ENCODE measurements around the gene CCNO. TPM values are rescaled to one million over a fixed set of nuclear protein-coding genes. Genes with fewer than 3 reads are reported as not detected.

Gene CCNO
- total and polyA plus RNA-seq, 10 of the 15 experiments (the other 5 are each of a cell fraction or from before 2014, with no cell fraction given), result 0.05 TPM; not detected in 9

GRCh38 chr5:55226934-55227663 is 6.3 kb downstream of the CCNO start, which contains the start of gene MCIDAS:
TSS of gene MCIDAS (minus strand) at chr5:55227315. CDS start at chr5:55227138, 177 bp downstream.
- Histone ChIP-seq H3K36me3 (ENCODE audit: control insufficient read depth in 2 of 2, insufficient read depth in 2 of 2, low read length in 1 of 2) (no peaks in the 10 kb centered on the region), H3K79me2 (ENCODE audit: control insufficient read depth, insufficient read depth, low read length) (no peaks in the 10 kb centered on the region), H2AFZ (ENCODE audit: control insufficient read depth, low read depth, low read length) (peak within 1 kb of the TSS; percentile 57), H4K20me1 (ENCODE audit: control insufficient read depth, insufficient read depth) (no peaks in the 10 kb centered on the region; the same call in 1 of the 2 replicates), H3K4me2 (ENCODE audit: control insufficient read depth, insufficient read depth) (peak within 1 kb of the TSS; percentile 90), H3K4me1 (ENCODE audit: control insufficient read depth, insufficient read depth, low read length) (peaks cover 14% of the 10 kb centered on the region), H3K27me3 (replicated peaks in 1 of 2; ENCODE audit: control insufficient read depth in 2 of 2, insufficient read depth in 2 of 2, low read length in 1 of 2) (peaks cover 38 to 45% of the 10 kb centered on the region in 2 experiments), H3K9me3 (replicated peaks; ENCODE audit: control insufficient read depth, insufficient read depth, low read length) (no peaks in the 10 kb centered on the region; the same call in 2 of the 3 replicates), H3K27ac (ENCODE audit: control insufficient read depth, insufficient read depth) (no peak within 1 kb of the TSS), H3K4me3 (peak within 1 kb of the TSS; percentile 26; the same call in 1 of the 2 replicates), H3K9ac (ENCODE audit: control insufficient read depth, insufficient read depth, low read length) (no peak within 1 kb of the TSS)
- in situ Hi-C loops (cut with MboI) (no loop called here), intact Hi-C loops (cut with micrococcal nuclease; ENCODE audit: unreplicated experiment) (loop anchor here (5.0 kb wide), 1 partner anchor 465 kb away; no protein-coding TSS in a partner anchor)
- RAD21 ChIA-PET (ENCODE audit: unreplicated experiment), result no interaction called here
- CTCF ChIA-PET, result interaction anchor here (1.3 kb wide), 1 partner anchor 8 kb away, joined by 3 read pairs; no protein-coding TSS in a partner anchor
- WGBS (ENCODE audit: insufficient coverage, insufficient replicate concordance, low lambda C conversion rate, missing lambda C conversion rate), result 5% methylated on average over 56 of the region's 80 CpGs
- peak; percentile 51 for TF ChIP-seq IKZF1 (conservative IDR thresholded peaks at IDR 0.05)
- TF ChIP-seq JUNB (IDR thresholded peaks at IDR 0.05), result no peak
- TF ChIP-seq USF2 (IDR thresholded peaks at IDR 0.05; ENCODE audit: borderline replicate concordance, low read depth, low read length), result no peak
- TF ChIP-seq RUNX3 (IDR thresholded peaks at IDR 0.05; ENCODE audit: low read length), result no peak
- peak in 1 of 2 experiments; percentile 67; a peak in 2 of 3 replicates for TF ChIP-seq EGR1 (IDR thresholded peaks at IDR 0.05; ENCODE audit: borderline replicate concordance in 1 of 2, low read depth in 2 of 2, low read length in 2 of 2)
- peak; percentile 24; the same call in 1 of the 2 replicates for TF ChIP-seq EED (IDR thresholded peaks at IDR 0.05; ENCODE audit: low read depth)
- no peak for TF ChIP-seq SMAD1 (IDR thresholded peaks at IDR 0.05; ENCODE audit: low read depth, partially characterized antibody)
- TF ChIP-seq HDAC6 (IDR thresholded peaks at IDR 0.05; ENCODE audit: unreplicated experiment), result peak; percentile 60
- TF ChIP-seq CTCF (IDR thresholded peaks at IDR 0.05 in 2 of 3, conservative IDR thresholded peaks at IDR 0.05 in 1 of 3; ENCODE audit: control insufficient read depth in 2 of 3, extremely low read depth in 1 of 3, insufficient read depth in 1 of 3, low read depth in 3 of 3, low read length in 3 of 3), result peak in 2 of 3 experiments; percentile 17 to 18; a peak in 2 of 6 replicates
- TF ChIP-seq RB1 (IDR thresholded peaks at IDR 0.05; ENCODE audit: borderline replicate concordance), result no peak
- TF ChIP-seq REST (IDR thresholded peaks at IDR 0.05; ENCODE audit: low read depth, low read length), result no peak
- no peak for TF ChIP-seq PAX5 (IDR thresholded peaks at IDR 0.05; ENCODE audit: borderline replicate concordance, low read depth, low read length)
- BruUV-seq (replicated peaks), result no TSS peak
- SMC1A ChIA-PET (ENCODE audit: uncharacterized antibody, unreplicated experiment), result no interaction called here
- ATAC-seq (peak; percentile 70), DNase-seq (ENCODE audit: low read depth, low spot score) (no peak), FAIRE-seq (no peak)
- POLR2A ChIA-PET, result no interaction called here

Measured in GM12878 (cell line).